GM20000 (cell line): ENCODE data around the gene GPR158.
"Not testable (repeated sequence)": the region's sequence is repeated elsewhere in the genome, so short reads cannot be mapped to it uniquely, and the experiment has no call there.

Source experiments
- DNase-seq: peaks from one replicate; pipeline ENCODE4 v3.0.0; 2012; ENCODE audit warnings: low spot score
- CTCF ChIP-seq: IDR thresholded peaks from 2 replicates; pipeline ENCODE4 v1.5.1; 2012; ENCODE audit warnings: mild to moderate bottlenecking, control low read depth; ENCODE audit errors: extremely low read depth, missing control alignments

The GPR158 gene

GRCh38 chr10:25159591-25159990 is 15.2 kb upstream of the GPR158 start:
- no peak for TF ChIP-seq CTCF

GRCh38 chr10:25162391-25162790 is 12.4 kb upstream of the GPR158 start:
- no peak for TF ChIP-seq CTCF
- no peak for DNase-seq

More at GRCh38 chr10:25159591-25159990, 15.2 kb upstream of the GPR158 start:
- DNase-seq = no peak

- DNase-seq = not testable (repeated sequence)
Observed at GRCh38 chr10:25163464-25163863, 11.3 kb upstream of the GPR158 start.

GRCh38 chr10:25169740-25170139 is 5.1 kb upstream of the GPR158 start:
- no peak for TF ChIP-seq CTCF
- no peak for DNase-seq

GRCh38 chr10:25170627-25171026 is 4.2 kb upstream of the GPR158 start:
- no peak for DNase-seq
- no peak for TF ChIP-seq CTCF

GRCh38 chr10:25175527-25176420 is 973 bp downstream of the GPR158 start:
- no peak for TF ChIP-seq CTCF
- DNase-seq = no peak

- no peak for DNase-seq
- no peak for TF ChIP-seq CTCF
Observed at GRCh38 chr10:25176421-25176968, 1.7 kb downstream of the GPR158 start.
